Measurements from ENCODE around the gene TMOD3.

DNA sequence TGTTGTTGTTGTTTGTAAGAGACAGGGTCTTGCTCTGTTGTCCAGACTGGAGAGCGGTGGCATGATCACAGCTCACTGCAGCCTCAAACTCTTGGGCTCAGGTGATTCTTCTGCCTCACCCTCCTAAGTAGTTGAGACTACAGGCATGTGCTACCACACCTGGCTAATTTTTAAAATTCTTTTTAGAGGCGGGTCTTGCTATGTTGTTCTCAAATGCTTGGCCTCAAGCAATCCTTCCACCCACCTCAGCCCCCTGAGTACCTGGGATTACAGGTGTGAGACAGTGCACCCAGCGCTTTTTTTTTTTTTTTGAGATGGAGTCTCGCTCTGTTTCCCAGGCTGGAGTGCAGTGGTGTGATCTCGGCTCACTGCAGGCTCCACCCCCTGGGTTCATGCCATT lies 46.7 kb downstream of the TMOD3 start:
- TF ChIP-seq CTCF (IDR thresholded peaks at IDR 0.05) (no peak), POLR2A (IDR thresholded peaks at IDR 0.05) (no peak), POLR2AphosphoS5 (IDR thresholded peaks at IDR 0.05) (no peak)
